HG03378 (cell line): ENCODE measurements around the gene EPHX1.
A peak's percentile ranks its signal among the peaks of the same experiment; 100 is the strongest.
"Not testable (repeated sequence)": the region's sequence is repeated elsewhere in the genome, so short reads cannot be mapped to it uniquely, and the experiment has no call there.

ENCODE experiments used
- ATAC-seq: cut with Tn5 transposase; IDR thresholded peaks from one replicate; pipeline ENCODE4 v1.9.1; 2021; ENCODE audit warnings: mild to moderate bottlenecking, moderate library complexity; ENCODE audit not compliant: unreplicated experiment

EPHX1 gene

DNA sequence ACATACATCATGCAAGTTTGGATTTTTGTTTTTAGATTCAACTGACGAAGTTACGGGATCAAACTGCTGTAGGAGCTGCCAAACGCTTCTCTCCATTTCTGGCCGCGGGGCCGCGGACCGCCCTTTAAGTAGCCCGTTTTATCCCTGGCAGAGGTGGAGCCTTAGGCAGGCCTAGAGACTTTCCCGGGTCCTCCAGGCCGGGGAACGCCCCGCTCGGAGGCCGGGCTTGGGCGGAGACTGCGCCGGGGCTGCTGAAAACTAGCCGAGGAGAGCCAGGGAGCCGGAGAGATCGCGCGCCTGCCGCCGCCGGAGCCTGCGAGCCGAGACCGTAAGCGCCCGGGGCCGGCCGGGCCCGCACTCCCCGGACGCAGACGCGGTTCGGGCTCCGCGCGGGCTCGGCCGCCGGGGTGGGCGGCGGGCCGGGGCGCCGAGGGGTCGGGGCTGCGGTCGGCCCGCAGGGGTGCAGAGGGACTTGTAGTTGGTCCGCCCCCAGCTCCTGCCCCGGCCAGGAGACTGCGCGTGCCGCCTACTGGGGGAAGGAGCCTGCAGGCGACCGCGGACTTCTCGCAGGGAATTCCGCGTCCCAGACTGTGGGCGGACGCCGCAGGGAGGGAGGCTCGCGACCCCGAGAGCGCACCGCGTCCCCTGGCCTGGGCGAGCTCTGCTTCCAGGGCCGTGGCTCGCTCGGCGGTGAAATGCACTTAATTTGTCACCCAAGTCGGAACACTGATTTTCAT is at the start of gene EPHX1:
Gene EPHX1, plus strand, starts transcription at position 283 of the 737 bp plus-strand sequence. CDS start 18,606 bp downstream, outside the sequence.
- ATAC-seq: peak; percentile 95

DNA sequence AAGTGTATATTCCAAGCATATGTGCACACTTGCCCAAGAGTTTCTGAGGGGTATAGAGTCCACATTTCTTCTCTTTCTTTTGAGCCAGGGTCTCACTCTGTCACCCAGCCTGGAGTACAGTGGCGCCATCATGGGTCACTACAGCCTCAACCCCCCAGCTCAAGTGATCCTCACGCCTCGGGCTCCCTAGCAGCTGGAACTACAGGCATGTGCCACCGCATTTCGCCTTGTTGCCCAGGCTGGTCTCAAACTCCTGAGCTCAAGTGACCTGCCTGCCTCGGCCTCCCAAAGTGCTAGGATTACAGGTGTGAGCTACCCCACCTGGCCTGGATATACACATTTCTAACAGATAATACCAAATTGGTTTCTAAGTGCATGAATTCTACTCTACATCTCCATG is 49.4 kb upstream of the EPHX1 start:
- ATAC-seq: no peak

GRCh38 chr1:225761395-225761794 is 48.5 kb upstream of the EPHX1 start:
- ATAC-seq: not testable (repeated sequence)

GRCh38 chr1:225762002-225762441 is 47.9 kb upstream of the EPHX1 start:
- ATAC-seq: no peak

- no peak for ATAC-seq
Measured at GRCh38 chr1:225762444-225762843, 47.5 kb upstream of the EPHX1 start.

GRCh38 chr1:225763716-225764548 is 46.0 kb upstream of the EPHX1 start:
- ATAC-seq: no peak

GRCh38 chr1:225765982-225766674 is 43.8 kb upstream of the EPHX1 start:
- no peak for ATAC-seq

DNA sequence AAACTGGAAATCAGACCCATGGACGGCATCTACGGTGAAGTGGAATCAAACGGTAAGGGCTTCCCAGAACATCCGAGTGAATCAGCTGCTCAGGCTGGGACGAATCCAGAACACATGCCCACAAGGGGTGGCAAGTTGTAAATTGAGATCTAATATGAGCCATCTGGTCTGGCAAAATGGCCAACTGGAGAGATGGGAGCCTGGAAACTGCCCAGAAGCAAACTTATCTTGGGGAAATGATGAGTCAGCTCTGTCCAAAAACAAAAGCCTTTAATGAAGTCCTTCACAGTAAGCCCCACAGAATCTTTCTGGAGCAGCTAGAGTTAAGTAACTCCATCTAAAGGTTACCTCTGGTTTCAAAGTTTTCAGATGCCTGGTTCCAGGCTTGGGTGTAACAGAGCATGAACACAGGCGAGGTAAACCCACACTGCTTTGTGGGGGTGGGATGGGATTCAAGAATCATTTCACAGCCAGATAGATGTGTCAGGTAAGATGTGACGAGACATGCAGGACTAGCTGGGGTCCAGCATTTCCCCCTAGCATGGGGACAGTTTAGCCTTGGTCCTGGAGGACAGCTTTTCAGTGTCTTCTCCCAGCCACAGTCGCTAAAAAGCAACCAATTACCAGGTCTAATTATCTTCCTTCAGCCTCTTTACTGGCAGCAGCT is 42.8 kb upstream of the EPHX1 start:
- no peak for ATAC-seq

DNA sequence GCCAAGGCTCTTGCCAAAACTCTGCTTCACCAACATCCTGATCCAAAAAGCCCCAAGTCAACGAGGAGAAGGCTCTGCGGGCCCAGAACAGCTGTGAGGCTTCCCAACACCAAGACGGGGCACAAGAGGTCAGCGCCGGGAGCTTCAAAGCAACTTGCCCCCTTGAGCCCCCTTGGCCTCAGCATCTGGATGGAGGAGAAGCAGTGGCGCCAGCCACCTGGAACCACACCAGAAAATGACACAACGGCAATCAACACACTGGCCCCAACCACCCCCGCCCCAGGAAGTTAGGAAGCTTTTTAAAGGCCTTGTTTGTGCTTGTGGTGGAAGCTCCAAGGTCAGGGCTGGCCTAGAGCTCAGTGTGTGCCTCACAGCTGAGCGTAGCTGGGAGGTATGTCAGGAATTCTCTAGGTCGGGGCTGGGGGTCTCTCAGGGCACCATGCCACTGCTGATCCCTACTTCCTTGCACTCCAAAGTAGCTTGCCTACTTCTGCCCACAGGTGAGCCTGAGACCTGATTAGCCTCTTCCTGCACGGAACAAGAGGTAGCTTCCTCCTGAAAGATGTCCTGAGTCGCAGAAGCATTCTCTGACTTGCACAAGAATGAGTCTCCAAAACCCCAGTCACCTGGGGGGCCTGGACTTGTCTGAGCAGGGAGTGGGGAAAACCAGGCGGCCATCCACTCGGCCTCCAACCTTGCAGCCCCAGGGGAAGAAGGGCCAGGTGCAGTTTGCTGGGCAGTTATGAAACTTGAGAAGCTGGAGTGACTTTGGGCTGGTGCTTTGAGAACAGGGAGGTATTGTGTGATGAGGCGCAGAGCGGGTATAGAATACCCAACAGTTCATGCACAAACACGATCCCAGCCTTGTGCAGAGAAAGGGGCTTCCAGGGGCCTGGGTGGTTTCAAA is 42.0 kb upstream of the EPHX1 start:
- no peak for ATAC-seq

- no peak for ATAC-seq
Measured at GRCh38 chr1:225768662-225769426, 41.1 kb upstream of the EPHX1 start.

GRCh38 chr1:225769687-225770086 is 40.2 kb upstream of the EPHX1 start:
- no peak for ATAC-seq

GRCh38 chr1:225770561-225771248 is 39.2 kb upstream of the EPHX1 start:
- ATAC-seq: no peak

DNA sequence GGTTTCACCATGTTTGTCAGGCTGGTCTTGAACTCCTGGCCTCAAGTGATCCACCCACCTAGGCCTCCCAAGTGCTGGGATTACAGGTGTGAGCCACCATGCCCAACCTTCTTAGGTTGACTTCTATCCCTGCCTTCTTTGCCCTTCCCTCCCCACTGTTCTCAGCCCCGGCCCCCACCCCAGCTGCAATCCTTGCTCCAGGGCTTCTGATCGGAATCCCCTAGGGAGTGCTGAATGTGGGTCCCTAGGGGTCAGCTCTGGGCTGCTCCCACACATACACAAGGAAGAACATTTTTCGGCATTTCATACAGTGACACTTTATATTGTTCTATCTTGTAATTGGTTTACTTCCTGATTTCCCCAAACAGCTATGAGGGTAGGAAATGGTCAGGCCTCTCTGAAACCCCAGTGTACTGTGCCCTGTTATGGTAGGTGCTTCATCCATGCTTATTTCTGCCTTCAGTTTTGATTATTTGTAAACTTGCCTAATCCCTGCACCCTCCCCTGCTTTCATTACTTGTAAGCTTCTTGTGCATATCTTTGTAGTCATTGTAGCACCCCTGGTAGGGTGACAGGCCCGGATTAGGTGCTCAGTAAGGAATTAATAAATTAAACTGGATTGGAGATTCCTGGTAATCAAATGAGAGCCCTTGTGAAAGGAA is 38.1 kb upstream of the EPHX1 start:
- ATAC-seq: no peak

- ATAC-seq: peak; percentile 51
Measured at GRCh38 chr1:225772323-225772768, 37.6 kb upstream of the EPHX1 start.

DNA sequence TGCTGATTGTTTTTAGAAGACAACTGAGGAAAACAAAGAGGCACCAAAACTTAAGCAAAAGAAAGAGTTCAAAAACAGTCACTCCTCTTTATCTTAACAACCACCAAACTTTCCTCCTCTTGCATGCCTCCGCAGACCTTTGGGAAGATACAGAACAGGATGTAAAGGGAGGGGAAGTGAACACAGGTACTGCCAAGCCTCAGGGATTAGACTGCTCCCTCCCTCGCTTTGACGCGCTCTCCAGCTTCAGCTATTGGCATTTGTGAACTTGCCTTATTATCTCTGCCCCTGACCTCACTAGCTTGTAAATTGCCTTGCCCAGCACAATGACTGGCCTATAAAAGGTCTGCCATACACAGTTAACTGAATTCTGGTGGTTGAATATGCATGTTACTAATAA is 37.1 kb upstream of the EPHX1 start:
- no peak for ATAC-seq

GRCh38 chr1:225774281-225775147 is 35.4 kb upstream of the EPHX1 start:
- no peak for ATAC-seq

DNA sequence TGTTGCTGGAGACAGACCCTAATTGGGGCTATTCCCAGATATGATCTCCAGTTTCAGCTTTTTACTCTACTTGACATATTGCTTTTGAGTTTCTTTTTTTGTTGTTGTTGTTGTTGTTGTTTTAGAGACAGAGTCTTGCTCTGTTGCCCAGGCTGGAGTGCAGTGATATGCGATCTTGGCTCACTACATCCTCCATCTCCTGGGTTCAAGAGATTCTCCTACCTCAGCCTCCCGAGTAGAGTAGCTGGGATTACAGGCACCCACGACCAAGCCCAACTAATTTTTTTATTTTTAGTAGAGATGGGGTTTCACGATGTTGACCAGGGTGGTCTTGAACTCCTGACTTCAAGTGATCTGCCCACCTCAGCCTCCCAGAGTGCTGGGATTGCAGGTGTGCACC is 33.6 kb upstream of the EPHX1 start:
- ATAC-seq: no peak
